ENCODE measurements around the gene SHISAL2B.
"Not testable (repeated sequence)": the region's sequence is repeated elsewhere in the genome, so short reads cannot be mapped to it uniquely, and the experiment has no call there.

Gene SHISAL2B

GRCh38 chr5:64690417-64691151 is at the start of gene SHISAL2B:
TSS of gene SHISAL2B (plus strand) at chr5:64690503. CDS start at chr5:64690624, 121 bp downstream.
- no peak for DNase-seq (ENCODE audit: low read depth in 4 of 4, low spot score in 1 of 4)

- no peak for DNase-seq (ENCODE audit: low read depth in 4 of 4, low spot score in 1 of 4)
Observed at GRCh38 chr5:64644831-64645230, 45.5 kb upstream of the SHISAL2B start.

GRCh38 chr5:64646169-64646568 is 44.1 kb upstream of the SHISAL2B start:
- no peak for DNase-seq (ENCODE audit: low read depth in 4 of 4, low spot score in 1 of 4)

GRCh38 chr5:64649512-64649911 is 40.8 kb upstream of the SHISAL2B start:
- no peak for DNase-seq (ENCODE audit: low read depth in 4 of 4, low spot score in 1 of 4)

- no peak for DNase-seq (ENCODE audit: low read depth in 4 of 4, low spot score in 1 of 4)
Observed at GRCh38 chr5:64653766-64654560, 36.3 kb upstream of the SHISAL2B start.

- no peak for DNase-seq (ENCODE audit: low read depth in 4 of 4, low spot score in 1 of 4)
Observed at GRCh38 chr5:64654561-64654938, 35.8 kb upstream of the SHISAL2B start.

- no peak for DNase-seq (ENCODE audit: low read depth in 4 of 4, low spot score in 1 of 4)
Observed at GRCh38 chr5:64655596-64655995, 34.7 kb upstream of the SHISAL2B start.

- no peak for DNase-seq (ENCODE audit: low read depth in 4 of 4, low spot score in 1 of 4)
Observed at GRCh38 chr5:64659289-64659688, 31.0 kb upstream of the SHISAL2B start.

GRCh38 chr5:64663181-64663580 is 27.1 kb upstream of the SHISAL2B start:
- not testable (repeated sequence) for DNase-seq (ENCODE audit: low read depth in 4 of 4, low spot score in 1 of 4)

GRCh38 chr5:64665243-64665642 is 25.1 kb upstream of the SHISAL2B start:
- no peak for DNase-seq (ENCODE audit: low read depth in 4 of 4, low spot score in 1 of 4)

GRCh38 chr5:64666078-64666477 is 24.2 kb upstream of the SHISAL2B start:
- DNase-seq (ENCODE audit: low read depth in 4 of 4, low spot score in 1 of 4): no peak

GRCh38 chr5:64667068-64667467 is 23.2 kb upstream of the SHISAL2B start:
- no peak for DNase-seq (ENCODE audit: low read depth in 4 of 4, low spot score in 1 of 4)

- DNase-seq (ENCODE audit: low read depth in 4 of 4, low spot score in 1 of 4): no peak
Observed at GRCh38 chr5:64670277-64670676, 20.0 kb upstream of the SHISAL2B start.

GRCh38 chr5:64671678-64672077 is 18.6 kb upstream of the SHISAL2B start:
- no peak for DNase-seq (ENCODE audit: low read depth in 4 of 4, low spot score in 1 of 4)

GRCh38 chr5:64678374-64678773 is 11.9 kb upstream of the SHISAL2B start:
- no peak for DNase-seq (ENCODE audit: low read depth in 4 of 4, low spot score in 1 of 4)

GRCh38 chr5:64680289-64680688 is 10.0 kb upstream of the SHISAL2B start:
- DNase-seq (ENCODE audit: low read depth in 4 of 4, low spot score in 1 of 4): no peak

GRCh38 chr5:64682608-64683007 is 7.7 kb upstream of the SHISAL2B start:
- no peak for DNase-seq (ENCODE audit: low read depth in 4 of 4, low spot score in 1 of 4)

- DNase-seq (ENCODE audit: low read depth in 4 of 4, low spot score in 1 of 4): no peak
Observed at GRCh38 chr5:64685866-64686265, 4.4 kb upstream of the SHISAL2B start.

GRCh38 chr5:64688391-64688790 is 1.9 kb upstream of the SHISAL2B start:
- no peak for DNase-seq (ENCODE audit: low read depth in 4 of 4, low spot score in 1 of 4)

GRCh38 chr5:64688965-64689364 is 1.3 kb upstream of the SHISAL2B start:
- DNase-seq (ENCODE audit: low read depth in 4 of 4, low spot score in 1 of 4): no peak

- no peak for DNase-seq (ENCODE audit: low read depth in 4 of 4, low spot score in 1 of 4)
Observed at GRCh38 chr5:64690104-64690416, 243 bp upstream of the SHISAL2B start.

GRCh38 chr5:64691291-64691690 is 988 bp downstream of the SHISAL2B start:
- no peak for DNase-seq (ENCODE audit: low read depth in 4 of 4, low spot score in 1 of 4)

- no peak for DNase-seq (ENCODE audit: low read depth in 4 of 4, low spot score in 1 of 4)
Observed at GRCh38 chr5:64693636-64694035, 3.3 kb downstream of the SHISAL2B start.

Data from stimulated activated CD4-positive, alpha-beta T cell treated with anti-CD3 and anti-CD28 coated beads, Interleukin-1b, Interleukin-23, amount 100 ng/mL, for 24 hours (primary cell).